Activated effector memory CD4-positive, alpha-beta T cell treated with anti-CD3 and anti-CD28 coated beads, Interleukin-2, amount 50 U/mL, for 16 hours (primary cell): ENCODE data around the gene KLLN.
A peak's percentile ranks its signal among the peaks of the same experiment; 100 is the strongest.
"Not testable (repeated sequence)": the region's sequence is repeated elsewhere in the genome, so short reads cannot be mapped to it uniquely, and the experiment has no call there.

Source experiments
- DNase-seq: peaks from one replicate; pipeline ENCODE4 v3.0.0-alpha.2; 2020

The KLLN gene, protein sequence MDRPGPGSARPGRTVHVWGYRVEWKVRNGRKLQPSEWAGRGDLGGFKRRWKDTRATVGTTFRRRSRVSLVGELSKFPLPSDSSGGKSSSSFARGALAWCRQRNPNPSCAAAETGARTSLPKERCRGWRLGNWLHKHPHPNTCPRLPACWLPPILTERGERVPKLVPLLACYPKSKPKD

DNA sequence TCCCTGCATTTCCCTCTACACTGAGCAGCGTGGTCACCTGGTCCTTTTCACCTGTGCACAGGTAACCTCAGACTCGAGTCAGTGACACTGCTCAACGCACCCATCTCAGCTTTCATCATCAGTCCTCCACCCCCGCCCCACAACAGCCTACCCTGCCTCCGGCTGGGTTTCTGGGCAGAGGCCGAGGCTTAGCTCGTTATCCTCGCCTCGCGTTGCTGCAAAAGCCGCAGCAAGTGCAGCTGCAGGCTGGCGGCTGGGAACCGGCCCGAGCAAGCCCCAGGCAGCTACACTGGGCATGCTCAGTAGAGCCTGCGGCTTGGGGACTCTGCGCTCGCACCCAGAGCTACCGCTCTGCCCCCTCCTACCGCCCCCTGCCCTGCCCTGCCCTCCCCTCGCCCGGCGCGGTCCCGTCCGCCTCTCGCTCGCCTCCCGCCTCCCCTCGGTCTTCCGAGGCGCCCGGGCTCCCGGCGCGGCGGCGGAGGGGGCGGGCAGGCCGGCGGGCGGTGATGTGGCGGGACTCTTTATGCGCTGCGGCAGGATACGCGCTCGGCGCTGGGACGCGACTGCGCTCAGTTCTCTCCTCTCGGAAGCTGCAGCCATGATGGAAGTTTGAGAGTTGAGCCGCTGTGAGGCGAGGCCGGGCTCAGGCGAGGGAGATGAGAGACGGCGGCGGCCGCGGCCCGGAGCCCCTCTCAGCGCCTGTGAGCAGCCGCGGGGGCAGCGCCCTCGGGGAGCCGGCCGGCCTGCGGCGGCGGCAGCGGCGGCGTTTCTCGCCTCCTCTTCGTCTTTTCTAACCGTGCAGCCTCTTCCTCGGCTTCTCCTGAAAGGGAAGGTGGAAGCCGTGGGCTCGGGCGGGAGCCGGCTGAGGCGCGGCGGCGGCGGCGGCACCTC lies at the start of gene KLLN, which contains the start of gene PTEN:
Gene KLLN, minus strand, starts transcription at position 481 of the 891 bp plus-strand sequence. CDS start 1,046 bp downstream, outside the sequence.
Gene PTEN, plus strand, starts transcription at position 573 of the 891 bp plus-strand sequence. CDS start 845 bp downstream, outside the sequence.
- peak; percentile 94 for DNase-seq

DNA sequence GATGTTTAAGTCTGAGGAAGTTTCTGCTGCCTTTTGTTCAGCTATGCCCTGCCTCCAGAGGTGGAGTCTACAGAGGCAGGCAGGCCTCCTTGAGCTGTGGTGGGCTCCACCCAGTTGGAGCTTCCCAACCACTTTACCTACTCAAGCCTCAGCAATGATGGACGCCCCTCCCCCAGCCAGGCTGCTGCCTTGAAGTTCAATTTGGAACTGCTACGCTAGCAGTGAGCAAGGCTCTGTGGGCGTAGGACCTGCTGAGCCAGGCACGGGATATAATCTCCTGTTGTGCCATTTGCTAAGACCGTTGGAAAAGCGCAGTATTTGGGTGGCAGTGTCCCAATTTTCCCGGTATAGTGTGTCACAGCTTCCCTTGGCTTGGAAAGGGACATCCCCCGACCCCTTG lies 40.1 kb upstream of the KLLN start:
- not testable (repeated sequence) for DNase-seq

DNA sequence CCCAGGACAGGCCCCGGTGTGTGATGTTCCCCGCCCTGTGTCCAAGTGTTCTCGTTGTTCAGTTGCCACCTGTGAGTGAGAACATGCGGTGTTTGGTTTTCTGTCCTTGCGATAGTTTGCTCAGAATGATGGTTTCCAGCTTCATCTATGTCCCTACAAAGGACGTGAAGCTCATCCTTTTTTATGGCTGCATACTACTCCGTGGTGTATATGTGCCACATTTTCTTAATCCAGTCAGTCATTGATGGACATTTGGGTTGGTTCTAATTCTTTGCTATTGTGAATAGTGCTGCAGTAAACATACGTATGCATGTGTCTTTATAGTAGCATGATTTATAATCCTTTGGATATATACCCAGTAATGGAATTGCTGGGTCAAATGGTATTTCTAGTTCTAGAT lies 34.6 kb upstream of the KLLN start:
- not testable (repeated sequence) for DNase-seq

DNA sequence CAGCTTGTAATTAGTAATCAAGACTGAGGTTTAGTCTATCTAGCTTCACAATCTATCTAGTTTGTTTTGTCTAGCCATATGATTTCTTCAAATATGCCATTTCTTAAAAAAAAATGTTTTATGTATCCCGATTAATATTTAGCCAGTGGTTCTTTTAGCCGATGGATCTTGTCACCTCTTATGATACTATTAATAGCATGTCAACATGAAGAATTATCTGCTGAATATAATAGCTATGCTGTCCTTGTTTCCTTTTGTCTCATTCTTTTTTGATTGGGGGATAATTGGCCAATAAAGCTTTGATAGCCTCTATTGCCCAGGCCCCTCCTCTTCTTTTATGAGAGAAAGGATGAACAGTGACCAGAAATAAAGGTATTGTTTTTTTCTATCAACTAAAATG lies 32.9 kb upstream of the KLLN start:
- no peak for DNase-seq

DNA sequence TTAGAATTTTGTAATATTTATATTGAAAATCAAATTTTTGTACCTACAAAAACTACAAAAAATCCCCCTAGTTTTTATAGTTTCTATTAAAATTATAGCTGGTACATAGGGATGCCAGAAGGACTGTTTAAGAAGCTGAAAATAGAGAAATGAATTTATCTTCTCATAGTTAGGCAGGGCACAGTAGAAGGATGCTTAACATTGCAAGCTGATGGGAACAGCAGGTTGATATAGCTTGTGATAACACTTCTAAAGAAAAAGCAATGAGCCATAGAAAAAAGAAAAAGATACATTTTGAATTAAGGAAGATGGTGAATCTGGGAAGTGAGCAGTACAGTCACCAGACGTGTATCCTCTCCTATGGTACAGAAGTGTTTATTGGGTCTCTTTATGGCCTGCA lies 32.1 kb upstream of the KLLN start:
- no peak for DNase-seq

DNA sequence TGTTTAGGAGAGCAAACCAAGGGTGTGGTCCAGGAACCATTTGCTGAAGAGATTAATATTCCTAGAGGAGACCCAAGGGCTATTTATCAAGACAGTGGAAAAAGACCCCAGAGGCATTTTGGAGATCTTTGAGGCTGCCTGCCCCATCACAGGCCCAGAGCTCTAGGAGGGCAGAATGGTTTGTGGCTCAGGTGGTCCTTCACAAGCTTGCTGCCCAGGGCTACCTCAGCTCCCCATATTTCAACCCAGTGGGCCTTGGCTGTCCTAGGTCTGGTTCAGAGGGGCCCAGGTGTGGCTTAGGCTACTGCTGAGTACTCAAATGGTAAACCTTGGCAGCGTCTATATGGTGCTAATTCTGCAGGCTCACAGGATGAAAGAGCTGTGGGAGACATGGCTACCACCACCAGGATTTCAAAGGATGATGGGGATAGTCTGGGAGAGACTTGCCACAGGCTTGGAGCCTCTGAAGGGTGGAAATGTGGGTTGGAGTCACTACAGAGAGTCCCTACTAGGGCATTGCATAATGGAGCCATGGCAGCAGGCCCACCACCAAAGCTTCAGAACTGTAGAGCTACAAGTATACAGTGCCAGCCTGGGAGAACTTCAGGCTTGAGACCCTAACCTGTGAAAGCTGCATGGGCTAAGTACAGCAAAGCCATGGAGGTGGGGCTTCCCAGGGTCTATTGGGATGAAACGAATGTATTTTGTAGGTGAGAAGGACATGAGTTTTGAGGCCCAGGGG lies 24.4 kb upstream of the KLLN start:
- DNase-seq, result no peak

DNA sequence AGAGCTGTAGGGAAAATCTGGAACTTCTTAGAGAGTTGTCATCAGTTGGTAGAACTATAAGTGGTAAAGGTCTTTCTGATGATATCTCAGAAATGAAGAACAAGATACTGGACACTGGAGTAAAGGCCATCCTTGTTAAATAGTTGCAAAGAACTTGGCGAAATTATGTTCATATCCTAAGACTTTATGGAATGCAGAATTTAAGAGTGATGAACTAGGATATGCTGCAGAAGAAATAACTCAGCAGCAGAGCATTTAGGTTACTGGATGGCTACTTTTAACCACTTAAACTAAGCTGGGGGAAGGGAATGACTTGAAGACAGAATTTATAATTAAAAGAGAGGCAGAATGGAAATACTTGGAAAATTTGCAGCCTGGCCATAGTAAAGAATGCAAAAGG lies 23.8 kb upstream of the KLLN start:
- DNase-seq, result no peak

DNA sequence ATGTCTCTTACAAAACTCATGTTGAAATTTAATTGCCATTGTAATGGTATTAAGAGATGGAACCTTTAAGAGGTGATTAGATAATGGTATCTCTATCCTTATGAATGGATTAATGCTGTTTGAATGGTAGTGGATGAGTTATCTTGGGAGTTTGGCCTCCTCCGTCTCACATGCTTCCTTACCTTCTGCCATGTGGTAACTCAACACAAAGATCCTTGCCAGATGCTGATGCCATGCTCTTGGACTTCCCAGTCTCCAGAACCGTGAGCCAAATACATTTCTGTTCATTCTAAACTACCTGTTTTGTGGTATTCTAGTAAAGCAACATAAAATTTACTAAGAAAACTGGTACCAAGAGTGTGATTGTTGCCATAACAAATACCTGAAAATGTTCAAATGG lies 23.3 kb upstream of the KLLN start:
- no peak for DNase-seq

DNA sequence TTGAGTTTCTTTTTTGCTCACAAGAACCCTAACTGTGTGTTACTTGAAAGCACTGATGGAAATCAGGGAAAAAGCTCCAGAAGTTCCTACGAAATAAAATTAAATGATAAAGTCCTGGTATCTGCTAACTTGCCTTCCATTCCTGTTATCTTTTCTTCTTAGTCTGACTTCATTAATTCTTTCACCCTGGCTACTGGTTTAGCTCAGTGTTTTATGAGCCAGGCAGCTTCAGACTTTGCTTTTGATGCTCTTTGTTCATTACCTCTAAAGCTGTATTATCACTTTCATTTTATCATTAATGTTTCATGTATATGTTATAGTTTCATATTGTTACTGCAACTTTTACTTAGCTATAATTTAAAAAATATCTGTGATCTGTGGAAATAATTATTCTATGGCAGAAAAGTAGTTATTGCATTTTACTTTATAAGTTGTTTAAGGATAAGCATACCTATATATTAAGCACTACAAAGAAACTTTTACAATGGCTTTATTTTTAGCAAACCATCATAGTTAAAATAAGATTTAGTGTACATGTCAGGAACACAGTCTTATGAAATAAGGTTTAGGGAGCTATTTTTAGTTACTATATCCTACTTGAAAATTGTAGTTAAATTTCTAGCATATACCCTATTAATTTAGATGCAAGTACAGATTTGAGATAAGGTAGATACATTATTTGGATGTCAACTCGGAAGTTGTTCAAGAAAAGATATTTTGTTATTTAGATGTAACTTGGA lies 19.4 kb upstream of the KLLN start:
- DNase-seq, result no peak

DNA sequence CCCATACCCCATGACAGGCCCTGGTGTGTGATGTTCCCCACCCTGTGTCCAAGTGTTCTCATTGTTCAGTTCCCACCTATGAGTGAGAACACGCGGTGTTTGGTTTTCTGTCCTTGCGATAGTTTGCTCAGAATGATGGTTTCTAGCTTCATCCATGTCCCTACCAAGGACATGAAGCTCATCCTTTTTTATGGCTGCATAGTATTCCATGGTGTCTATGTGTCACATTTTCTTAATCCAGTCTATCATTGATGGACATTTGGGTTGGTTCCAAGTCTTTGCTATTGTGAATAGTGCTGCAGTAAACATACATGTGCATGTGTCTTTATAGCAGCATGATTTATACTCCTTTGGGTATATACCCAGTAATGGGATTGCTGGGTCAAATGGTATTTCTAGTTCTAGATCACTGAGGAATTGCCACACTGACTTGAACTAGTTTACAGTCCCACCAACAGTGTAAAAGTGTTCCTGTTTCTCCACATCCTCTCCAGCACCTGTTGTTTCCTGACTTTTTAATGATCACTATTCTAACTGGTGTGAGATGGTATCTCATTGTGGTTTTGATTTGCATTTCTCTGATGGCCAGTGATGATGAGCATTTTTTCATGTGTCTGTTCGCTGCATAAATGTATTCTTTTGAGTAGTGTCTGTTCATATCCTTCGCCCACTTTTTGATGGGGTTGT lies 18.2 kb upstream of the KLLN start:
- not testable (repeated sequence) for DNase-seq

DNA sequence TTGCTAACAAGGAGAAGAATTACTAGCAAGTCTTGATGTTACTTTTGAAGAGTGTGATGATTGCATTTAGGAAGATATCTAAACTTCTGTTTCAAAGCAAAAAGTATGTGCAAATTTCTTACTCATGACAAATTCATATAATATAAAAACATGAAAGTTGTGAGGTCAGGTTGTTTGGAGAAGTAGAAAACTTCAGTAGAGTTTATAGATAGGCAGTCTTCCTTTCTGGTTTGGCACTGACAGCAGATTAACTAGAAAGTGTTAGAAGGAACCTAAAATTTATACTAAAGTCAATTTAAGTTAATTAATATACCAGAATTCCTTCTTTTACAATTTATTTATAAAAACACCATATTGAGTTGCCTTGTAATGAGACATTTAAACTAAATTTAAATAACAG lies 17.0 kb upstream of the KLLN start:
- no peak for DNase-seq

DNA sequence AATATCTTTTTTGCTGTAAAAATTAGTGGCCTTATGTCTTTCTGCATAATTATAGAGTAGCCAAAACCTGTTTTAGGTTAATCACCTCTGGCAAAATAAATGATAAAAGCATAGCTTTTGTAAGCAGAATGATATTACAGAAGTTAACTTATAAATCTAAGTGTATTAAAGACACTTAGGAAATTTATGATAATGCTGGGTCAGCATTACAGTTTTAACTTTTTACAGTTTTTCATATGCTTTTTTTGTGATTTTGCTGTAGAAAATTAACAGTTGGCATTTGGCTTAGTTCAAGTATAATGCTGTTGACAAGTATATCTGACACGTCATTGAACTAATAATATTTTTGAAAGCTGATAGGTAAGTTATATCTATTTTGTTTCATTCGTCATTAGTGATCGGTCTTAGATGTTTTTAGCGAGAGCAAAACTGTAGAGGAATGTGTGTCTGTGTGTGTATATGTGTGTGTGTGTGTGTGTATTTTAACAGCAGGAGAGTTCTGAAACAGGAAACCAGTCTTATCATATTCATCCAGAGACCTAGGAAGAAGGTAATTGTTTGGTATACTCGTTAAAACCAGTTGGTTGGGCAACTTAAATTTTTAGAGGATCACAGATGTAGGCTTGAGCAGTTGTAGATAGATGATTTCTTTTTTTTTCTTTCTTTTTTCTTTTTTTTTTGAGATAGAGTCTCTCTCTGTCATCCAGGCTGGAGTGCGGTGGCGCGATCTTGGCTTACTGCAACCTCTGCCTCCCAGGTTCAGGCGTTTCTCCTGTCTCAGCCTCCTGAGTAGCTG lies 15.5 kb upstream of the KLLN start:
- no peak for DNase-seq

DNA sequence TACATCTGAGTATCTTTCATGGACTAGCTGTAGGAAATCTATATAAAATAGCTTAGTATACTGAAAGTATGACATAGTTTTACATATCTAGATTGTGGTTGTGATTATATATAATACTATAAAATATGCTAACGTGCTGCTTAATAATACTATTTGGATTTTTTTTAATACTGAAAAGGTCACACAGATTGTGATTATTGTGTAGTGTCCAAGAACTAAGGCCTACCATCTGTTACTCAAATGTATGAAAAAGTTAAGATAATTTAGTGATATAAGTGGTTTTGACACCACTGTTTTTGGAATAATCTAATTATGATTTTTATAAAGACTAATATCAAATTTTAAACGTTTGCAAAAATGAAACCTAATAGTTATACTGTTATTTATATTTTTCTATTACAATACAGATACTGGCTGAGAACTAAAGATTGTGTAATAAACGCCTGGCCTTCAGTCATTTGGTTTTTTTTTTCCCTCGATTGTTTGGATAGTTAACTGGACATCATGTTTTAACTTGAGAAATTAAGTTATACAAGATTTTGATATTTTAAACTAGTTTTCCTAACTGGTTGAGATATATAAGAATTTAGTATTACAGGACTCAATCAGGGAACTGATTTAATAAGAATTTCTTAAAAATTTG lies 12.7 kb upstream of the KLLN start:
- DNase-seq, result no peak

DNA sequence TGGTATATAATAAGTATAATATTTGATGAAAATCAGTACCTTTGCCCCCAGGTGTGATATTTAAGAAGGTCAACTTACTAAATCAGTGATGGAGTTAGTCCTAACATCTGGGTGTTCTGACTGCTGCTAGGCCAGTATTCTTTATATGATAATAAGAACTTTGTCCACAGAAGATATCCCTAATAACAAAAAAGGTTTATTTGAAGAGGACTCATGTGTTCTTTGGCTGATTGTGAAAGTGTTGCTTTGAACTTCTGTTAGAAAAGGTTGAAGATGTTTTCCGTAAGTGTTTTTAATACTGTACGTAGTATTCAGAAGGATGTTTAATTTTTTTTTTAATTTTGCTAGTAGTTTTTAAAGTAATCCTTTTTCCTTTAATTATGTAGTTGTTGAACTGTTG lies 10.3 kb upstream of the KLLN start:
- no peak for DNase-seq

DNA sequence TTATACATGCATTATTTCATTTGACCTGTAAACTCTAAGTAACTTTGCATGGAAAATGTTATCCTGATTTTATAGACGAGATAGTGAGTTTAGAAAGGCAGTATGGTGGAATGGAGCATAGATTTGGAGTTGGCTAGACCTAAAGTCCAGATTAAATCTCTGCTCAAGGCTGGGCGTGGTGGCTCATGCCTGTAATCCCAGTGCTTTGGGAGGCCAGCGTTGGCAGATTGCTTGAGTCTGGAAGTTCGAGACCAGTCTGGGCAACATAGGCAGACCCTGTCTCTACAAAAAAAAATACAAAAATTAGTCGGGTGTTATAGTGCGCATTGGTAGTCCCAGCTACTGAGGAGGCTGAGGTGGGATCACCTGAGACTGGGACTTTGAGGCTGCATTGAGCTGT lies 9.5 kb upstream of the KLLN start:
- DNase-seq, result no peak

DNA sequence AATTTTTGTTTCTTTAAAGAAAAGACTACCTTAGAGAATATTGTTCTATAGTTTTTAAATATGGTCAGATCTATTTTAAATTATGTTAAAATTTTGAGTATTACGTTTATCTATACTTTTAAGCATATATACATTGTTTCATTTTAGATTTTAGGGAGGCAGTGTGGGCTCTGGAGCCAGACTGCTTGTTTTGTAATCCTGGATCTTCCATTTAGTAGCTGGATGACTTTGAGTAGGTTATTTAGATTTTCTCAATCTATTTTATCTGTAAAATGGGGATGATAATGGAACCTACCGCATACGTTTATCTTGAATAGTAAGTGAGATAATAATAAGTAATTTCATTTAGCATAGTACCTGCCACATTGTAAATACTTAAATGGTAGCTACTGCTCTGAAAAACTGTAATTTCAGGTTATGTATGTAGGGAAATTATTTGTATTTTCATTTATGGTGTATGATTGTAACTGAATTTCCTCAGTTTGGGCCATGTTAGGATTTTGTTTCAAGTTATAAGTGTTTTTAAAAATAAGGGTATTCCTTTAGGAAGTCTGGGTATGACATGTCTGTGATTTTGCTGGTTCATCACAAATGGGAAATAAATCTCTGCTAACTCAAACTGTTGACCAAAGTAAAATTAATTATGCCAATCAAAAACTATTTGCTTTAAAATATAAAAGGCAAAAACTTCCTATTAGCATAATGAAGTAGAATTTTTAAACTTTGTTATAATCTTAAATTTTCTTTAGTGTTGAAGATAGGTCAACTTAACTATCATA lies 6.6 kb upstream of the KLLN start:
- no peak for DNase-seq

DNA sequence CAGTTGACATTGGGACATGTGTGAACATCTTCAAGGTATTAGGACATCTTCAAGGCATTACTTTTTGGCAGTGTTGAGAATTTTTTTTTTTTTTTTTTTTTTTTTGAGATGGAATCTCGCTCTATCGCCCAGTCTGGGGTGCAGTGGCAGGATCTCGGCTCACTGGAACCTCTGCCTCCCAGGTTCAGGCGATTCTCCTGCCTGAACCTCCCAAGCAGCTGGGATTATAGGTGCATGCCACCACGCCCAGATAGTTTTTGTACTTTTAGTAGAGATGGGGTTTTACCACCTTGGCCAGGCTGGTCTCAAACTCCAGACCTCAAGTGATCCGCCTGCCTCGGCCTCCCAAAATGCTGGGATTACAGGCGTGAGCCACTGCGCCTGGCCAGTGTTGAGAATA lies 5.8 kb upstream of the KLLN start:
- DNase-seq, result not testable (repeated sequence)

DNA sequence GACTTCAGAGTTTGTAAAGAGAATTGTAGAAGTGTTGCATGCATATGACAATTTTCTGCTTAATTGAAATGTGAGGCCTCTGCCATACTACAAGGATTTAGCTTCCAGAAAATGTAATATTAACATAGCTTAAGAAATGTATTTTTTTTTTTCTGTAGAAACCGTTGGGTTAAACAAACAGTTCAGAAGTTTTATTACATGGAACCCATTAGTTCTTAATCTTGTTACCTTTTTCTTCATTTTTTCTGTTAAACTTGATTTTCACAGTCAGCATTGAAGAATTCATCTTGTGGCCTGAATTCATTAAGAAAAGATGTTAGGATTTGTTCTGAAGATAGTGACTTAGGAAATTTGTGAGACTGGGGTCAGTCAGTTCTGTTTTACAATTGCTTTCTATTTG lies 4.9 kb upstream of the KLLN start:
- DNase-seq, result no peak

DNA sequence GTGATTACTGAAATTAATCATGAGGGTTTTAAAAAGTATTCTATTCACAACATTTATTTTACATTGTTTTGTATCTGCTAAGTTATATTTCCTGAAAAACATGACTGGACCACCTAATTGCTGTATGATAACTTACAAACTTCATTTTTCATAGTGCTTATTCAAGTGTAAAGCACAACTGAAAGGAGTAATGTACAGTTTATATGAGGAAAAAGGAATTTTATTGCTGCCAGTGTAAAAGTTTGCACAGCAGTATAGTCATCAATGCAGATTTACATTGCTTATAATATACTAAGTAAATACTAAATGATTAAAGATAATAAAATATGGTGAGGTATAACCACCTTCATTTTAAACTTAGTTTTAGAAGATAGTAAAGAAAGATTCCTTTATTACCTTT lies 4.1 kb upstream of the KLLN start:
- DNase-seq, result no peak

DNA sequence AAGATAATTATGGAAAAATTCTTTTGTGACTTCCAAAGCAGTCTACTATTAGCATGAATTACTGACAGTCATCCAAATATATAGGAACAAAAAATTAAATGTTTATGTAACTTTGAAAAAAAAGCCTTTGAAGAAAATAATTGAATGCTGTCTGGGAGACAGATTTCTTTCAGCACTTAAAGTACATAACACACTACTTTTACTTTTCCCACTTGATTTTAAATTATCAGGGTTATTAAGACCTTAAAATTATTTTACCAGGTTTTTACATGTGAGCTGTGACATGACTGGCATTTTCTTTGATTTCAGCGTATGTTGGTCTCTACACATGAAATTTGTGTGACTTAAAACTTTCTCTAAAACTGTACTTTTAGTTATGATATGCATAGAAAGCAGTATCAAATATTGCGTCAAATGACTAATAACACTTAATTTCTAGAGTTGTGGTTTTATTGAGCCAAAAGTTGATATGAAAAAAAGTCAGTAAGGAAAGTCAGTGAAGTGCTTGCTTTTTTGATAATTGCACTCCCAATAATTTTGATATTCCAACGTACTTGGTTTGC lies 3.2 kb upstream of the KLLN start:
- no peak for DNase-seq
